AG04449 (cell line): ENCODE results near the gene FOXP1.
A peak's percentile ranks its signal among the peaks of the same experiment; 100 is the strongest.

Experiments used
- CTCF ChIA-PET: fragments of 350-600 bp; formaldehyde crosslinking; extraction: SDS; loops from one replicate; lab custom pipeline; 2021; ENCODE audit warnings: antibody characterized with exemption; lab: Yijun Ruan, JAX
- POLR2A ChIA-PET: fragments of 400-600, 350-600 bp; formaldehyde crosslinking; extraction: SDS; loops from one replicate; lab custom pipeline; 2020; ENCODE audit warnings: antibody characterized with exemption, inconsistent platforms; lab: Yijun Ruan, JAX
- DNase-seq: peaks from one replicate; pipeline ENCODE4 v3.0.0-alpha.2; 2010; ENCODE audit warnings: low read depth, low spot score
- H3K4me3 ChIP-seq: 2 replicates; pipeline ENCODE4 v1.5.1; 2011; ENCODE audit warnings: low read depth, mild to moderate bottlenecking, control low read depth, low read length
- CTCF ChIP-seq: IDR thresholded peaks from one replicate; pipeline ENCODE4 v1.5.1; 2011; ENCODE audit warnings: mild to moderate bottlenecking, moderate library complexity, low read length, control low read depth, inconsistent platforms; ENCODE audit not compliant: insufficient read depth; ENCODE audit errors: missing control alignments

Gene FOXP1

DNA sequence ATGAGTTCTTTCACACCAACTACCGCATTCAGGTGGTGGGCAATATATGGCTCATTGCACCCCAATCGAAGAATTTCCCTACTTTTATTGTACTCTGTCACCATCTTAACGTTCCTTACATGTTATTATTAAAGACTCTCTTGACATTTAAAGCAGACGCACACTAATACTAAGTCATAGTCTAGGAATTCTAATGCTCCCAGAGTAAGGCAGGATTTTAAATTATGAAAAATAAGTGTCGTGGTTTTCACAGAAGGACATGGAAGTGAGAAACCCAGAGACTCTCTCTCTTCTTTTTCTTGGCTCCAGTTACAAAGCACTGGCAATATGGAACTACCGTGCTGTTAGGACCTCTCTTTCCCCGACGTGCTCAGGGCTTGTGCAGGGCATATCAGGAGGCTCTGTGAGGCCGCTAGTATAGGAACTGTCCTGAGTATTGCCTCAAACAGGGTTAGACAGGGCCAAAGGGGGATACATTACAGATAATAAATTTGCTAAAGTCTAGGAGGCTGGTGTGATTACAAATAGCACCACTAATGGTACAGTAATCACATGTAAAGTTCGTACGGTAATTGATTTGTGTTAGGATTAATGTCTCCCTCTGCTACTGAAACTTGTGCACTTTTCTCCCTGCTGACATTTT is 590.8 kb downstream of the FOXP1 start:
- TF ChIP-seq CTCF = no peak
- H3K4me3 ChIP-seq = no peak overlapping the region
- ChIA-PET POLR2A (no interaction called here), CTCF (no interaction called here)
- peak; percentile 26 for DNase-seq

DNA sequence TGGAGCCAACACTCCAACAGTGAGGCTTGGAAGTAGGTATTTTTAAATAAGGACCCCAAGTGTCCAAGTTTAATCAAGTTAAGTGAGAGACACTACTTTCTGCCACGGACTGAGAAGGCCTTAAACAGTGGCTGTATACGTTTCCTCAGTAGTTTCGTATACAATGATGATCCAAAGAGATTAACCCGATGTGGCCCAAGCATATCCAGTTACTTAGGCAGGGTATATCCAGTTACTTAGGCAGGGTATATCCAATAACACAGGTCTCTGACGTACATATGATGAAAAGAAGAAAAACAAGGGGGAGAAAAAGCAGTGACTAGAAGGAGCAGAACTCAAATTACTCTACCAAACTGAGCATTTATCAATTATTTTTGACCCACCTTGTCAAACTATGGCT is 591.4 kb downstream of the FOXP1 start:
- TF ChIP-seq CTCF = no peak
- POLR2A ChIA-PET = no interaction called here
- CTCF ChIA-PET = no interaction called here
- no peak overlapping the region for H3K4me3 ChIP-seq
- no peak for DNase-seq

DNA sequence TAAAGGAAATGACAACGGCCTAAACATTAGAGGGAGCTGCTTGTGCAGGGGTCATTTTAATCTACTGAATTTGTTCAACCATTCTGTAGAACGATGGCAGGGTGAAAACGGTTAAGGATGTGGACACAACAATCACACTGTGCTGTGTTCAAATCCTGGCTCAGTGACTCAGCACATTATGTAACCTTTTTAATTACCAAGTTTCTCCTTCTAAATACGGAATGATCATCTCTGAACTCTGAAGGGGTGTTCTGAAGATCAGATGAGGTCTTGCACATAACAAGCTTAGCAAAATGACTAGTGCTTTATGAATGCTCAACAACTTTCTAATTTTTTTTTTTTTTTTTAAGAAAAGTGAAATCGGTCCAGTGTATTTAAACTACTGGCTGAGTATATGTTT is 592.8 kb downstream of the FOXP1 start:
- POLR2A ChIA-PET = no interaction called here
- DNase-seq = no peak
- H3K4me3 ChIP-seq = no peak overlapping the region
- CTCF ChIA-PET = interaction anchor here (1.2 kb wide), 2 partner anchors 13 to 16 kb away, joined by 3 to 5 read pairs; no protein-coding TSS in a partner anchor
- TF ChIP-seq CTCF = no peak

- no peak for DNase-seq
- no peak for TF ChIP-seq CTCF
- ChIA-PET CTCF (interaction anchor here (1.2 kb wide), 2 partner anchors 13 to 17 kb away, joined by 3 to 5 read pairs; no protein-coding TSS in a partner anchor), POLR2A (no interaction called here)
- H3K4me3 ChIP-seq = no peak overlapping the region
Measured at GRCh38 chr3:70990185-70990584, 593.3 kb downstream of the FOXP1 start.

GRCh38 chr3:70989174-70989573 is 594.4 kb downstream of the FOXP1 start:
- no peak overlapping the region for H3K4me3 ChIP-seq
- peak; percentile 17 for DNase-seq
- CTCF ChIA-PET = interaction anchor here (0.7 kb wide), 1 partner anchor 12 kb away, joined by 3 read pairs; no protein-coding TSS in a partner anchor
- no peak for TF ChIP-seq CTCF
- POLR2A ChIA-PET = no interaction called here

- no peak for DNase-seq
- ChIA-PET CTCF (interaction anchor here (0.7 to 1.3 kb wide), 3 partner anchors 19 to 270 kb away, joined by 3 to 4 read pairs (median 3); no protein-coding TSS in a partner anchor), POLR2A (no interaction called here)
- TF ChIP-seq CTCF = no peak
- H3K4me3 ChIP-seq = no peak overlapping the region
Measured at GRCh38 chr3:70988111-70988510, 595.4 kb downstream of the FOXP1 start.
